Peyer's patch (tissue), 4 donors: ENCODE results near the gene IPCEF1.

ENCODE experiments used
- CTCF ChIP-seq, 6 experiments: fragments of 450-650 bp in 4 of 6; fragments of 200-600 bp in 2 of 6; sonication (generic) in 1 of 6; IDR thresholded peaks; one replicate each; pipeline ENCODE4 v1.5.1; 2017 to 2019; ENCODE audit warnings: antibody characterized with exemption in 6 of 6, mild to moderate bottlenecking in 3 of 6, moderate library complexity in 1 of 6
- POLR2A ChIP-seq, 2 donors: fragments of 450-650 bp; IDR thresholded peaks; one replicate each; pipeline ENCODE4 v1.5.1; 2017; ENCODE audit warnings: antibody characterized with exemption in 2 of 2, mild to moderate bottlenecking in 2 of 2, moderate library complexity in 2 of 2

DNA sequence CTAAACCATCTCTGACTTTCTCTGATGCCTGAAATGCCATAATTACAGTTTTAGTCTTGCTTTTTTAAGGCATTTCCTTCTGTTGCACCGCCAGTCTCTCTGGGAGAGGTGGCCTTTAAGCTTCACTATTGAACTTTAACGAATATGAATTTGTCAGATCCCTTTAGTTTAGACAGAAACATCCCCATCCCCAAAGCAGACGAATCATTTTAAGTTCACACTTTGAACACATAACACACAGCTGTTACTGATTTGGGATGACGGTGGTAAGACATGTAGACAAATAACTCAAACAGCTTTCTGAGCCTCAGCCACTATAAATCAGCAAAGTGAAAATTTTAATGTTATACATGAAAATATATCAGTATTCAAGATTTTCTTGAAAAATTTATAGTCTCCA, 7.2 kb upstream of the IPCEF1 start:
- TF ChIP-seq CTCF (IDR thresholded peaks at IDR 0.05), result no peak
- no peak for TF ChIP-seq POLR2A (IDR thresholded peaks at IDR 0.05)
